GM18505 (cell line): ENCODE data around the gene FAM107B.
"Not testable (repeated sequence)": the region's sequence is repeated elsewhere in the genome, so short reads cannot be mapped to it uniquely, and the experiment has no call there.

Experiments
- ATAC-seq: cut with Tn5 transposase; IDR thresholded peaks from one replicate; pipeline ENCODE4 v1.9.1; 2021; ENCODE audit not compliant: unreplicated experiment
- POLR2A ChIP-seq: IDR thresholded peaks from 4 replicates; pipeline ENCODE4 v1.6.1; 2011; ENCODE audit warnings: borderline replicate concordance; ENCODE audit not compliant: insufficient read depth, insufficient read length; ENCODE audit errors: extremely low read depth

FAM107B gene

GRCh38 chr10:14669576-14669975 is 105.1 kb downstream of the FAM107B start:
- TF ChIP-seq POLR2A = no peak
- ATAC-seq = no peak

GRCh38 chr10:14667781-14668180 is 106.9 kb downstream of the FAM107B start:
- TF ChIP-seq POLR2A = no peak
- no peak for ATAC-seq

- no peak for TF ChIP-seq POLR2A
- no peak for ATAC-seq
Measured at GRCh38 chr10:14667280-14667679, 107.4 kb downstream of the FAM107B start.

- no peak for TF ChIP-seq POLR2A
Measured at GRCh38 chr10:14665865-14666857, 108.5 kb downstream of the FAM107B start.

GRCh38 chr10:14665304-14665703 is 109.4 kb downstream of the FAM107B start:
- TF ChIP-seq POLR2A = no peak
- no peak for ATAC-seq

More at GRCh38 chr10:14665865-14666857, 108.5 kb downstream of the FAM107B start:
- ATAC-seq = no peak

- ATAC-seq = no peak
- TF ChIP-seq POLR2A = no peak
Measured at GRCh38 chr10:14664345-14664744, 110.4 kb downstream of the FAM107B start.

GRCh38 chr10:14661818-14662217 is 112.9 kb downstream of the FAM107B start:
- no peak for TF ChIP-seq POLR2A
- no peak for ATAC-seq

- TF ChIP-seq POLR2A = no peak
- no peak for ATAC-seq
Measured at GRCh38 chr10:14660831-14661230, 113.9 kb downstream of the FAM107B start.

- ATAC-seq = peak; percentile 71
- TF ChIP-seq POLR2A = no peak
Measured at GRCh38 chr10:14659626-14660196, 115.0 kb downstream of the FAM107B start.

GRCh38 chr10:14659137-14659536 is 115.6 kb downstream of the FAM107B start:
- not testable (repeated sequence) for ATAC-seq

- ATAC-seq = no peak
- TF ChIP-seq POLR2A = no peak
Measured at GRCh38 chr10:14658331-14659127, 116.2 kb downstream of the FAM107B start.

GRCh38 chr10:14656052-14656730 is 118.5 kb downstream of the FAM107B start:
- no peak for ATAC-seq

GRCh38 chr10:14654821-14655382 is 119.8 kb downstream of the FAM107B start:
- no peak for ATAC-seq
- TF ChIP-seq POLR2A = no peak

More at GRCh38 chr10:14656052-14656730, 118.5 kb downstream of the FAM107B start:
- TF ChIP-seq POLR2A = no peak
